Transverse colon (tissue), 4 donors: ENCODE data around the gene SDC3. TPM values are rescaled to one million over a fixed set of nuclear protein-coding genes. Genes with fewer than 3 reads are reported as not detected.
A peak's percentile ranks its signal among the peaks of the same experiment; 100 is the strongest.

Experiments
- DNase-seq: peaks from one replicate; pipeline ENCODE4 v3.0.0-alpha.2; 2019
- H3K27ac ChIP-seq, 4 donors: fragments of 200-600 bp; sonication (generic); 2 replicates each; pipeline ENCODE4 v1.5.1; 2016 to 2018; ENCODE audit warnings: inconsistent platforms in 4 of 4
- H3K27me3 ChIP-seq: fragments of 200-600 bp; sonication (generic); 2 replicates; pipeline ENCODE4 v1.5.1; 2017; ENCODE audit warnings: inconsistent platforms
- H3K36me3 ChIP-seq, 4 donors: fragments of 200-600 bp; sonication (generic); 2 replicates each; pipeline ENCODE4 v1.5.1; 2017 to 2019; ENCODE audit warnings: inconsistent platforms in 4 of 4
- H3K4me1 ChIP-seq, 4 donors: fragments of 200-600 bp; sonication (generic); 2 replicates each; pipeline ENCODE4 v1.5.1; 2017 to 2020; ENCODE audit warnings: inconsistent platforms in 4 of 4
- H3K4me3 ChIP-seq, 4 donors: fragments of 200-600 bp; sonication (generic); 1 replicate in 1 of 4; 2 replicates in 3 of 4; pipeline versions ENCODE4 v1.5.1 to v1.6.1; 2017 to 2019; ENCODE audit warnings: inconsistent platforms in 4 of 4
- H3K9me3 ChIP-seq, 2 donors: fragments of 200-600 bp; sonication (generic); 2 replicates each; pipeline ENCODE4 v1.5.1; 2017 to 2019; ENCODE audit warnings: inconsistent platforms in 2 of 2
- CTCF ChIP-seq, 5 experiments: fragments of 200-600 bp in 3 of 5; fragments of 450-650 bp in 2 of 5; sonication (generic) in 3 of 5; IDR thresholded peaks; 1 replicate in 2 of 5; 2 replicates in 3 of 5; pipeline ENCODE4 v1.5.1; 2016 to 2017; ENCODE audit warnings: antibody characterized with exemption in 5 of 5, inconsistent platforms in 3 of 5, mild to moderate bottlenecking in 2 of 5, moderate library complexity in 1 of 5
- EP300 ChIP-seq: sonication (generic); formaldehyde crosslinking; IDR thresholded peaks from one replicate; pipeline ENCODE4 v1.6.1; 2017; ENCODE audit warnings: antibody characterized with exemption, low read depth
- POLR2A ChIP-seq: fragments of 450-650 bp; IDR thresholded peaks from one replicate; pipeline ENCODE4 v1.6.1; 2016; ENCODE audit warnings: antibody characterized with exemption, mild to moderate bottlenecking, moderate library complexity
- POLR2AphosphoS5 ChIP-seq, 3 donors: sonication (generic); formaldehyde crosslinking; IDR thresholded peaks; one replicate each; pipeline ENCODE4 v1.6.1; 2016; ENCODE audit warnings: antibody characterized with exemption in 3 of 3
- WGBS, 2 donors: methylation state at CpG; one replicate each; pipeline ENCODE4 v1.1.5; 2018; ENCODE audit warnings: low coverage in 1 of 2; 5-methylcytosine and 5-hydroxymethylcytosine counted together
- in situ Hi-C, 4 donors: fragments of 200-750 bp; cut with MboI; loops; one replicate each; pipeline versions ENCODE4 v1.15.0 to v1.15.1; 2017; ENCODE audit warnings: low sequenced_read_pairs in 3 of 4, low pct_ligation_motif_present in 1 of 4, low pct_unique_long_range_greater_than_20kb in 1 of 4
- intact Hi-C: fragments of 100-400 bp; cut with DNase I; formaldehyde crosslinking; loops from one replicate; pipeline ENCODE4 v1.15.1; 2023; ENCODE audit warnings: low total_unique reads
- total RNA-seq, 4 donors: library from RNA; depleted of rRNA; stranded (reverse); fragments of >200 nt; gene quantifications; one replicate each; pipeline ENCODE4 v1.1.0, GENCODE V29; 2016

The SDC3 gene
- total RNA-seq, 4 donors from 2014 or later, result 7.9 to 35.4 (median 10.1) TPM

- in situ Hi-C loops (no loop called here), intact Hi-C loops (no loop called here)
- no peaks in the 10 kb centered on the region for H3K36me3 ChIP-seq
- H3K4me3 ChIP-seq, result no peak overlapping the region
- H3K4me1 ChIP-seq, result peaks cover 0 to 14% (median 10%) of the 10 kb centered on the region in 4 donors
- TF ChIP-seq CTCF (IDR thresholded peaks at IDR 0.05) (no peak), EP300 (no peak), POLR2AphosphoS5 (IDR thresholded peaks at IDR 0.05) (no peak), POLR2A (no peak)
- H3K9me3 ChIP-seq, result no peaks in the 10 kb centered on the region
- 92% methylated on average over 1 of the region's 1 CpG; no CpG with 5 or more reads in 1 of the 2 donors for WGBS, 2 donors
- H3K27me3 ChIP-seq, result no peaks in the 10 kb centered on the region
- H3K27ac ChIP-seq, result no peak overlapping the region
- DNase-seq, result no peak
These were observed 57.3 kb downstream of the SDC3 start for GRCh38 chr1:30851286-30851685.

- Histone ChIP-seq H3K4me3 (no peak overlapping the region), H3K9me3 (no peaks in the 10 kb centered on the region), H3K27ac (no peak overlapping the region), H3K36me3 (no peaks in the 10 kb centered on the region), H3K27me3 (peaks cover under 1% of the 10 kb centered on the region), H3K4me1 (peaks cover 0 to 14% (median 10%) of the 10 kb centered on the region in 4 donors)
- 90% methylated on average over 2 of the region's 2 CpGs; no CpG with 5 or more reads in 1 of the 2 donors for WGBS, 2 donors
- intact Hi-C loops (no loop called here), in situ Hi-C loops (no loop called here)
- no peak for DNase-seq
- no peak for TF ChIP-seq POLR2AphosphoS5 (IDR thresholded peaks at IDR 0.05)
- no peak for TF ChIP-seq EP300
- TF ChIP-seq CTCF (IDR thresholded peaks at IDR 0.05), result no peak
- no peak for TF ChIP-seq POLR2A
These were observed 58.0 kb downstream of the SDC3 start for GRCh38 chr1:30850607-30851006.

- no peak for DNase-seq
- TF ChIP-seq POLR2A (no peak), POLR2AphosphoS5 (IDR thresholded peaks at IDR 0.05) (no peak)
- in situ Hi-C loops, result no loop called here
- peak overlapping the region in 2 of 4 donors; percentile 6 to 46 for H3K27ac ChIP-seq
- no peaks in the 10 kb centered on the region for H3K36me3 ChIP-seq
- no peaks in the 10 kb centered on the region for H3K9me3 ChIP-seq
- peaks cover 8% of the 10 kb centered on the region for H3K27me3 ChIP-seq
- H3K4me3 ChIP-seq, result no peak overlapping the region
- H3K4me1 ChIP-seq, result peaks cover 0 to 11% (median 10%) of the 10 kb centered on the region in 4 donors
- intact Hi-C loops, result no loop called here
- 60% methylated on average over 5 of the region's 5 CpGs; no CpG with 5 or more reads in 1 of the 2 donors for WGBS, 2 donors
These were observed 60.4 kb downstream of the SDC3 start for GRCh38 chr1:30848130-30848529.

- Histone ChIP-seq H3K4me3 (no peak overlapping the region), H3K4me1 (peaks cover 0 to 11% (median 10%) of the 10 kb centered on the region in 4 donors), H3K36me3 (no peaks in the 10 kb centered on the region), H3K27ac (peak overlapping the region; percentile 6 to 52 (median 46)), H3K9me3 (no peaks in the 10 kb centered on the region), H3K27me3 (peaks cover 8% of the 10 kb centered on the region)
- peak; percentile 80 for DNase-seq
- 28% methylated on average over 15 of the region's 17 CpGs; no CpG with 5 or more reads in 1 of the 2 donors for WGBS, 2 donors
- no peak for TF ChIP-seq POLR2A
- no peak for TF ChIP-seq EP300
- no peak for TF ChIP-seq POLR2AphosphoS5 (IDR thresholded peaks at IDR 0.05)
- TF ChIP-seq CTCF (IDR thresholded peaks at IDR 0.05), result no peak
- in situ Hi-C loops (no loop called here), intact Hi-C loops (no loop called here)
These were observed 61.1 kb downstream of the SDC3 start for GRCh38 chr1:30847358-30847972.
